ENCODE measurements around the gene ASCL2.

ASCL2 gene

DNA sequence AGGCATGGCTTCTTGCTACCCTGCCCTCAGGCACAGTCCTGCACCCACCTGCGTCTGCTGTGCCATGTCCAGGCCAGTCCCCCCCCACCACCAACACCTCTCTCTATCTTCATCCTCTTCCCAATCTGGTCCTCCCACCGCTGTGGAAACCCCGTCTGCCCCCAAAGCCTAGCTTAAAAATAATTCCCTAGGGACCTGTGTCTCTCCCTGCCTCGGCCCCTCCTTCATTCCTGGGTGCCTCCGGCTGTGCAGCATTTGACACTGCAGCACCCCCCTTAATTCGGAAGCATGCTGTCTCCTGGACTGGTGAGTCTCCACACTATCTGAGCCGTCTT is 2.5 kb upstream of the ASCL2 start:
- peak overlapping the region; percentile 18 for H3K4me3 Mint-ChIP-seq
- H3K36me3 Mint-ChIP-seq = peaks cover 4% of the 10 kb centered on the region
- ATAC-seq (no peak), DNase-seq (ENCODE audit: low spot score in 2 of 2) (peak in 1 of 2 donors; percentile 37)
- H3K9me3 Mint-ChIP-seq = no peaks in the 10 kb centered on the region
- peaks cover 14% of the 10 kb centered on the region for H3K4me1 Mint-ChIP-seq
- H3K27ac Mint-ChIP-seq = no peak overlapping the region

DNA sequence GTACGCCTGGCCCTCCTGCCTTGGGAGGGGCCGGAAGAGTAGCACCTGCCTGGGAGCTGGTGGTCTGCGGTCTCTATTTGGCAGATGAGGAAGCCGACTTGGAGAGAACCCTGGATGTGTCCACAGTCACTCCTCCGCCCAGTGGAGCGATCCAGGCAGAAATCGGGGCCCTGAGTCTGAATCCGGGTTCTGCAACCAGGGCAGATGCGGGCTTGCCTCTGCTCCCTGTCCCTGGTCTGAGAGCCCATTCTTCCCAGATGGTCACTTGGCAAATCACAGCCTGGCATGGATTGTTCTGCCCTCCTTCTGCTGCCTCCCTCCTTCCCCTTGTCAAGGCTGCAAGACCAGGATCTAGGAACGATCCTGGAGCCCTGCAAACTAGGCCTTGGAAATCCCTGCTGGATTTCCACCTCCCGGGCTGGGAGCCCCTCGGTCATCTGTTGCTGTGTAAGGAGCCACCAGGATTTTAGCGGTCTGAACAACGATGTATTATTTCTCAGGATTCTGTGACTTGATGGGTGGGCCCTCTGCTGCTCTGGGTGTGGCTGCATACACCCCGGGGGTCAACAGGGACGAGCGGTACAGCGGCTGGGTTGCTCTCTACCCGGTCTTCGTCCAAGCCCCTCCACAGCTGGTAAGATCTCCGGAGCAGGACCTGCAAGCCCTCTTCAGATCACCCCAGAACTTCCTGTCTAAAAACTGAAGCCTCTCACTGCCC is 2.0 kb upstream of the ASCL2 start:
- Mint-ChIP-seq H3K9me3 (no peaks in the 10 kb centered on the region), H3K4me1 (peaks cover 17% of the 10 kb centered on the region), H3K27ac (no peak overlapping the region), H3K4me3 (peak overlapping the region; percentile 18), H3K36me3 (peaks cover 6% of the 10 kb centered on the region)
- no peak for ATAC-seq
- peak in 1 of 2 donors; percentile 46 for DNase-seq (ENCODE audit: low spot score in 2 of 2)

DNA sequence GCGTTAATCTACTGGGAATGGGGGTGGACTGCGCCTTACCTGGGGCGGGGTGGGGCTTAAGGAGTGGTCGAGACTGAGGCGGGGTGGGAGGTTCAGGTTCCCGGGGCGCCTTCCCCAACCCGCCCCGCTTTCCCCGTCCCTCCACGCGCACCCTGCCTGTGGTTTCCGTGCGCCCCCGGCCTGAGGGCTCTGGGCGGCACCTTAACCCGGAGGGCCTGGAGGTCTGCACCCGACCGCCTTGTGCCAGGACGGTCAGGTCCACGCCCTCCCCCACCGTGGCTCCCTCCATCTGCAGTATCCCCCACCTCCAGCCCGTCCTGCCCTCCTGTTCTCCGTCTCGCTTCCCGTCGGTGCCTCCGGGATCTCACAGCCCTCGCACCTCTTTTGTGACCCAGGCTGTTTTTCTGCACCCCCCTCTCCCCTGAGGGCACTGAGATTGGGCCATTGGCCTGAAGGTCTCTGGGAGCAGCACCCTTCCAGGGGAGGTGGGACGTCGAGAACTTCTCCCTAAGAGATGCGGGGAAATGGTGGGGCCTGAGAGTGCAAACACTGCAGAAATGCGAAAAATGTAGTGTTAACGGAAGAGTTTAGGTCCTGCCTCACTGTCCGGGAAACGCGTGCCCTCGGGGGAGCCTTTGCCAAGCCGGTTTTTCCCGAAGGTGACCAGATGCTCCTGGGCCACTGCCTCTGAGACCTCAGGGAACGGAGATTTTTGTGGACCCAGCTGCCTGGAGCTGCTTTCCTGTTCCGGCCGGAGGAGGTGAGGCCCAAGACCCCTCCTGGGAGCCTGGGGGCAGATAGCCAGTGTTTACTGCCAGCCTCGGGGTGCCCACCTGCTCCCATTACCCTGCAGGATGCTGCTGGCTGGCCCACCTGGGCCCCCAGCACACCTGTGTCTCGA is 1.2 kb upstream of the ASCL2 start:
- DNase-seq (ENCODE audit: low spot score in 2 of 2) (peak in 1 of 2 donors; percentile 48), ATAC-seq (no peak)
- Mint-ChIP-seq H3K36me3 (peaks cover 6% of the 10 kb centered on the region), H3K4me3 (peak overlapping the region; percentile 71), H3K27ac (no peak overlapping the region), H3K4me1 (peaks cover 19% of the 10 kb centered on the region), H3K9me3 (no peaks in the 10 kb centered on the region)

DNA sequence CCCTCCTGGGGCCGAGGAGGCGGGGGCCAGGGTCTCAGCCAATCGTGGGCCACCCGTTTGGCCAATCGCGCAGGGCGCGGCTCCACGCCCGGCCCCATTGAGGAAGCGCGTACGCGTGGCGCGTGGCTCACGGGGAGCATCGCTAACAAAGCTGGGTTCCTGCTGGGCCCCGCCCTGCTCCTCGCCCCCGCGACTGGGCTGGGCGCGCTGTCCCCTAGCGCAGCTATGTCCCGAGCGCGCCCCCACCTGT is 614 bp upstream of the ASCL2 start:
- peaks cover 6% of the 10 kb centered on the region for H3K36me3 Mint-ChIP-seq
- no peaks in the 10 kb centered on the region for H3K9me3 Mint-ChIP-seq
- peak in 1 of 2 donors; percentile 46 for DNase-seq (ENCODE audit: low spot score in 2 of 2)
- H3K4me3 Mint-ChIP-seq = peak overlapping the region; percentile 71
- peaks cover 25% of the 10 kb centered on the region for H3K4me1 Mint-ChIP-seq
- peak overlapping the region; percentile 85 for H3K27ac Mint-ChIP-seq
- peak; percentile 75 for ATAC-seq

DNA sequence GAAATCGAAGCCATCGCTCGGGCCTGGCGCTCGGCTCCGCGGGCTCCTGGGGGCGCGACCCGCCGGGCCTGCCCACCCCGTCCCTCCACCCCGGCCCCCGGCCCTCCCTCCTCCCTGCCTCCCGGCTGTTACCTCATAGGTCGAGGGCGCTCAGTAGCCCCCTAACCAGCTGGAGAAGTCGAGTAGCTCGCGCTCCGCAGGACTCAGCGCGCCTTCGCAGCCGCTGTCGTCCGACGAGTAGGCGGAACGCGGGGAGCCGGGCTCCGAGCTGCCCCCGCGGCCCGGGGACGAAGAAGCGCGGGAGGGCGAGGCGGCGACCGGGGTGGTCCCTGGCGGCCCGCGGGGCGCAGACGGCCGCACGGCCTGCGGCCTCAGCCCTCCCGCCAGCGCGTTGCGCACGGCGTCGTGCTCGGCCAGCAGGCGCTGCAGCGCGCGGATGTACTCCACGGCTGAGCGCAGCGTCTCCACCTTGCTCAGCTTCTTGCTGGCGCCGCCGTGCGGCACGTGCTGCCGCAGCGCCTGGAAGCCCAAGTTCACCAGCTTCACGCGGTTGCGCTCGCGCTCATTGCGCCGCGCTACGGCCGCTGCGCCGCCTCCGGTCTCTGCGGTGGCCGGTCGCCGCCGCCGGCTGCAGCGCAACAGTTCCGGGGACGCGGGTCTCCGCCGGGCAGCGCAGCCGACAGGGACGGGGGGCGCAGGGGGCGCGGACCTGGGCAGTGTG is 627 bp downstream of the ASCL2 start:
- peak; percentile 42 for ATAC-seq
- H3K27ac Mint-ChIP-seq = peak overlapping the region; percentile 54
- peak in 1 of 2 donors; percentile 67 for DNase-seq (ENCODE audit: low spot score in 2 of 2)
- H3K4me1 Mint-ChIP-seq = peaks cover 34% of the 10 kb centered on the region
- H3K9me3 Mint-ChIP-seq = no peaks in the 10 kb centered on the region
- peak overlapping the region; percentile 71 for H3K4me3 Mint-ChIP-seq
- peaks cover 6% of the 10 kb centered on the region for H3K36me3 Mint-ChIP-seq

DNA sequence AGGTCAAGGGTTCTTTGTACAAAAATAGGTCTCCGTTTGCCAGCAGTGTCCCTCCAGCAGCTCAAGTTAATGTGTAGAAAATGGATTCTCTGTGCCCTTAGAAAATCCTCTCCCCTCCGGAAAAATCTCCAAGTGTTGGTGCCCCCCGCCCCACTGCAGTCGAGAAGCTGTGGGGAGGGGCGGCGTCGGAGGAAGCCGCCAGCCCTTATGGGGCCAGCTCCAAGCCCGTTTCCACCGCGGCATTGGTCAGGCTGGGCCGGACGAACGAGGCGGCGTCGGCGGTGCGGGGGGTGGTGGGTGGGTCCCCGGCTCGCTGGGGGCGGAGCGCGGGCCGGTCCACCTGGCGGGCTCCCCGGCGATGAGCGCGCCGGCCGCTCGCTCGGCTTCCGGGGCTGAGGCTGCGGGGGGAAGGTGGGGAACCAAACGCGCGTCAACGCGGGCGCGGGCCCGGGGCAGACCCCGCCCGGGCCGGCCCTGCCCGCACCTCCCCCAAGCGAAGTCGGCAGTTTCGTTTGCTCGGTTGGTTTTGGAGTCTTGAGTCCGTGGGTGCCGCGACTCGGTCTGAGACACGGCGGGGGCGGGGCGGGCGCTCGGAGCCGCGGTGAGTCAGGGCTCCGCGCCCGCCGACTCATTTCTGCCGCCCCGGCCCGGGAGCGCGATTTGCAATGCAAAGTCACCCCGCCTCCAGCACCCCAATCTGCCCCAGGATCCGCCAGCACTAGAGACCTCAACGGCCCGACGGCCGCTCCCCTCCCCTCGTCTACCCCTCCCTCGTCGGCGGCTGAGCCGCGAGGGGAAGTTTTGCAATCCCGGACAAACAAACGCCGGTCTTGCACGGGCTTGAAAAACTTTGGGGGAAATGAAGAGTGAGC is 1.4 kb downstream of the ASCL2 start:
- H3K4me3 Mint-ChIP-seq = peak overlapping the region; percentile 71
- peaks cover 6% of the 10 kb centered on the region for H3K36me3 Mint-ChIP-seq
- H3K4me1 Mint-ChIP-seq = peaks cover 34% of the 10 kb centered on the region
- peak; percentile 67 to 85 for DNase-seq (ENCODE audit: low spot score in 2 of 2)
- ATAC-seq = peak; percentile 74
- no peaks in the 10 kb centered on the region for H3K9me3 Mint-ChIP-seq
- peak overlapping the region; percentile 54 for H3K27ac Mint-ChIP-seq

DNA sequence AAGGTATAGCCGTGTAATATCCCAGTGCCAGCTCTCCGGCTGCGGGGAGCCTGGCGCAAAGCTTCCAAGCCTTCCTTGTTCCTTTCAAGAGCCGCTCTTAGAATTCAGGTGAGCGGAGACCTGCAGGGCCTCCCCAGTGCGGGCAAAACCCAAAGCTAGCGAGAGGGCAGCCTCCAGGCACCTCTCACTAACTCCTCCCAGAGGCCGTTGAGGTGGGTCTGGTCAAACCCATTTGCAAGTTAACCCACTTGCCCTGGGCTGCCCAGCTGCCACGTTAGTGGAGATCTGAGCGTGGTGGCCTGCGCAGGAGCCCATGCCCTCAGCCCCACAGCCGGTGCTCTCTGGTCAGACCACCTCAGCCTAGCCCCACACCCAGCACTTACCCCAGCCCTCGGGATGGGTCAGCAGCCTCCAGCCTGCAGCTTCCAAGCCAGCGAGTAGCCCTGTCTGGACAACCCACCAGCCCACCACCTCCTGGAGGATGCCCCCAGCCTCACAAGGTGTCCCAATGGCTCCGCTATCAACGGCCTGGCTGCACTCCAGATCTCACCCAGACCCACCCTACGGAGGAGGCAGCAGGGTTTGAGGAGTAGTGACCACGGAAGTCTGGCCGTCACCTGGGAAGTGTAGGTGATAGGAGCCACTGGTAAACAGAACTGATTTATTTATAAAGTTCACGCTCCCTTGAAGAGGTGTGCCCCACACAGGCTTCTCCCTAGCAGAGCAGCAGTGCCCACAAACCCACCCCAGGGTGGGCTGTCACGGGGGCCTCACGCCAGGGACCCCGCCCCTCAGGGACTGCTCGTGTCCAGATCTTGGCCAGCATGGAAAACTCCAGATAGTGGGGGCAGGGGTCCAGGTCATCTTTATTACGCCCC is 2.3 kb downstream of the ASCL2 start:
- peak overlapping the region; percentile 71 for H3K4me3 Mint-ChIP-seq
- H3K4me1 Mint-ChIP-seq = peaks cover 34% of the 10 kb centered on the region
- peaks cover 6% of the 10 kb centered on the region for H3K36me3 Mint-ChIP-seq
- H3K27ac Mint-ChIP-seq = peak overlapping the region; percentile 54
- DNase-seq (ENCODE audit: low spot score in 2 of 2) (peak in 1 of 2 donors; percentile 50), ATAC-seq (no peak)
- no peaks in the 10 kb centered on the region for H3K9me3 Mint-ChIP-seq

DNA sequence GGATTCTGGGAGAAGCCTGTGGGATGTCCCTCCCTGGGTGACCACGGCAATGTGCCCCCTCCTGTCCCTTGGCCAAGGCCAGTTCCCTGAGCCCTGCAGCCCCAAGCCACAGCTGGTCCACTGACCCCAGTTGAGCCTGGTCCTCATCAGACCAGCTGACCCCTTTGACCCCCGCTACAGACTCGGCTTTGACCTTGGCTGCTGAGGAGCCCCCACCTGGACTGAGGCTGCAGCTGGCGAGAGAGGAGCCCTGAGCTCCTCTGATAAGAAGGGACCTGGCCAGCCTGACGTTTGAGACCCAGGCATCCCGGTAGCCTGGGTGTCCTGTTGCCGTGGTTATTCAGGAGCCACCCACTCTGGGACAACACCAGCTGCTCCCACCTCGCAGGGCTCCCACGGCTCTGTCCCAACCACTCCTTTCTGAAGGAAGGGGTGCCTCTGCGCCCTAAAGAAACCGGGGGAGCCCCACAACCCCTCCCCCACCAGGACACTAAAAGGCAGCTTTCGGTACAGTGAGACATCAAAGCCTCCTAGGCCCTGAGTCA is 3.0 kb downstream of the ASCL2 start:
- H3K36me3 Mint-ChIP-seq = peaks cover 6% of the 10 kb centered on the region
- H3K27ac Mint-ChIP-seq = no peak overlapping the region
- no peak for ATAC-seq
- H3K4me1 Mint-ChIP-seq = peaks cover 34% of the 10 kb centered on the region
- no peak overlapping the region for H3K4me3 Mint-ChIP-seq
- H3K9me3 Mint-ChIP-seq = no peaks in the 10 kb centered on the region
- peak in 1 of 2 donors; percentile 51 for DNase-seq (ENCODE audit: low spot score in 2 of 2)

DNA sequence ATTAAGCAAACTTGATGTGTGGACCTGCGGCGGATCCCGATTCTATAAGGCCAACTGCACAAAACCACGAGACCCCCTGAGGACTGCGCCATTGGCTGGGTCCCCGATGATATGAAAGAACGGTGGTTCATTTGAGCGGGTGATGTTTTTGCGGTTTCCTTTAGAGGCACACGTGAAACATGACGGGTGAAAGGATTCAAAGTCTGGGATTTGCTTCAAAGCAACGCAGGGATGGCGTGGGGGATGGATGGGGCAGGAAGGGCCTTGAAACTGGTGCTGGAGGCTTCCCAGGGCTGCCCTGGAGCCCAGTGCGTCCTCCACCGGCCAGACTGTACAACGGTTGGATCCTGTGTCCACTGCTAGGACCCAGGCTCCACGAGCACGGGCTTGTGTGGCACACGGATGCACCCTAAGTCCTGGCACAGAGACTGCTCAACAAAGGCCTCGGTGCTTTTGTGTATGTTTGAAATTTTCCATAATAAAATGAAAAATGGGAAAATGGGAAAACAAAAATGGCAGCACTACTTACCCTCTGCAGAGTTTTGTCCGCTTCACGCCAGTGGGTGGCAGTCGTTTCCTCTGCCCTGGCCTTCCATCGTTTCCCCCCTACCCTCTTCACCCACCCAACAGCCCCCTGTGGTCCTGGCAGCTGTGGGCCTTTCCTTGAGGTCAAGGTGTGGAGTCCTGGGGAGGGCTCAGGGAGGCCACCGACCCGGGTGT is 3.6 kb downstream of the ASCL2 start:
- H3K27ac Mint-ChIP-seq = peak overlapping the region; percentile 81
- H3K4me1 Mint-ChIP-seq = peaks cover 34% of the 10 kb centered on the region
- DNase-seq (ENCODE audit: low spot score in 2 of 2) (peak in 1 of 2 donors; percentile 44), ATAC-seq (no peak)
- peak overlapping the region; percentile 48 for H3K4me3 Mint-ChIP-seq
- H3K36me3 Mint-ChIP-seq = peaks cover 6% of the 10 kb centered on the region
- H3K9me3 Mint-ChIP-seq = no peaks in the 10 kb centered on the region

DNA sequence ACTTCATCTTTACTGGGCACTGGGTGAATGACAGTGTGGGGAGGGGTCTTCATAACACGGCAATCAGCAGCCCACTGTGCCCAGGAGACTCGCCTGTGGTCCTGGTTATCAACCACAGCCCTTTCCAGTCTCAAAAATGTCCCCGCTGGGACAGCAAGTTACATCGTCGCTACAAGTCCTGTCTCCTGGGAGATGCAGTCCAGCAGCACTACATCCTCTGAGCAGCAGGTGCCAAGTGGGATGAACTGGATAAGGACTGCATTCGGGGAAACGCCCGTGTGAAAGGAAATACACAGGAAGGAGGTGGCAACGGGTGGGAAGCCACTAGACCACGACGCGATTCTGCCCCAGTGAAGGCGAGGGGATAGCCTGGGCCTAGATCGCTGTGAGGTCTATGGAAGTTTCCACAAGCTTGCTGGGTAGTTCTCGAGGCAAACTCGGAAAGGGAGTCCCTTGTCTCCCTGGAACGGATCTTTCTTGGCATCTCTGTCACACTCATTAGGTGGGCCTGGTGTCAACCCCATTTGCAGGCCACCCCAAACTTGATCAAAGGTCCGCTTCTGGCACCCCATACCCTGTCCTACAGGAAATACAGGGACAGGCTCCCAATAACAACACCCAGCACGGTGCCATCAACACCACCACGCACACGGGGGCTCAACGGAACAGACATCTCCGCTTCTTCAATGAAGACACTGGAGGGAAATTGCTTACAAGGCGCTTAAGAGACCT is 4.4 kb downstream of the ASCL2 start:
- no peaks in the 10 kb centered on the region for H3K9me3 Mint-ChIP-seq
- ATAC-seq = no peak
- peaks cover 6% of the 10 kb centered on the region for H3K36me3 Mint-ChIP-seq
- H3K4me1 Mint-ChIP-seq = peaks cover 28% of the 10 kb centered on the region
- peak overlapping the region; percentile 48 for H3K4me3 Mint-ChIP-seq
- H3K27ac Mint-ChIP-seq = peak overlapping the region; percentile 81
- peak in 1 of 2 donors; percentile 56 for DNase-seq (ENCODE audit: low spot score in 2 of 2)

DNA sequence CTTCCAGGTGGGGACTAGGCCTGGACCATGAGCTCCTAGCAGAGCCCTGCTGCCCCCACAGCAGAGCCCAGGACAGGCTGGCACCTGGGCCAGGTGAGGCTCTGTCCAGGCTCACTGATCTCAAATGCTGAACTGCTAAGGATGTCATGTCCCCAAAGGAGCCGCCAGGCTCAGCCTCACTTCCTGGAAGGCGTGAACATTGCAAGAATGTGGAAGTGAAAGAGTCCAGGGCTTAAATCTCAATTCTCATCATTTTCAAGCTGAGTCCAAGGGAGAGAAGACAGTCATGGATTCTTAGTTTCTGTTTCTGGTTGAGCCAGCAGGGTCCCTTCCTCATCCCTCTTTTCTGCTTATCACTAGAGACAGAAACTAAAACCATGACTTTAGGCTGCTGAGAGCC is 5.0 kb downstream of the ASCL2 start:
- peak overlapping the region; percentile 81 for H3K27ac Mint-ChIP-seq
- no peaks in the 10 kb centered on the region for H3K9me3 Mint-ChIP-seq
- ATAC-seq (peak; percentile 46), DNase-seq (ENCODE audit: low spot score in 2 of 2) (peak in 1 of 2 donors; percentile 55)
- peaks cover 6% of the 10 kb centered on the region for H3K36me3 Mint-ChIP-seq
- H3K4me1 Mint-ChIP-seq = peaks cover 28% of the 10 kb centered on the region
- H3K4me3 Mint-ChIP-seq = peak overlapping the region; percentile 48

DNA sequence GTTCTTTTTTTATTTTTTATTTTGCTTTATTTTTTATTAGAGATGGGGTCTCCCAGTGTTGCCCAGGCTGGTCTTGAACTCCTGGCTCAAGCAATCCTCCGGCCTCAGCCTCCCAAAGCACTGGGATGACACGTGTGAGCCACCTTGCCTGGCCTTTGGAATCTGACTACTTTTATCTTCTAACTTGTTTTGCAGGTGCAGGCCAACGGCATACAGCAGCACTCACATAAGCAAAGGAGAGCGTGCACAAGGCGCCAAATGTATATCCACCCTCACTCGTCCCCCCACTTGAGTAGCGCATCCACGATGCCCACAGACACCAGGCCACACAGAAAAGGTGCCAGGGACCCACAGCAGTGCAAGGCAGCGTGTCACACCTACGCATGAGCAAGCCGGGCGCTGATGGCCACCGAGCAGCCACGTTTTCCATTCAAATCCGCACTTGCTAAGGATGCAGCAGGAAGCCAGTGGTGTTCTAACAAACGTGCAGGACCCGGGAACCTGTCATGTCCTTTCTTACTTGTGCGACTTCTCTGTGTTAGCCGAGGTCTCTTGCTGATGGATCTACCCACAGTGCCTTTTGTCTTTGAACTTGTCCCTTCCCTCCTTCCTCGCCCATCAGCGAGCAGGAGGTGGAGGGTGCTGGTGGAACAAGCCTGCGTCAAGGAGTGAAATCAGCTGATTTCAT is 5.9 kb downstream of the ASCL2 start:
- H3K4me3 Mint-ChIP-seq = no peak overlapping the region
- H3K9me3 Mint-ChIP-seq = no peaks in the 10 kb centered on the region
- peaks cover 28% of the 10 kb centered on the region for H3K4me1 Mint-ChIP-seq
- peaks cover 6% of the 10 kb centered on the region for H3K36me3 Mint-ChIP-seq
- H3K27ac Mint-ChIP-seq = no peak overlapping the region
- ATAC-seq (no peak), DNase-seq (ENCODE audit: low spot score in 2 of 2) (peak in 1 of 2 donors; percentile 42)
